Measurements from ENCODE around the gene SYNJ2. TPM values are rescaled to one million over a fixed set of nuclear protein-coding genes. Genes with fewer than 3 reads are reported as not detected.

SYNJ2 gene
- total and polyA plus RNA-seq, 2 donors (not counting 3 experiments of a cell fraction or from before 2014, with no cell fraction given) = 35.1 to 78.2 TPM

DNA sequence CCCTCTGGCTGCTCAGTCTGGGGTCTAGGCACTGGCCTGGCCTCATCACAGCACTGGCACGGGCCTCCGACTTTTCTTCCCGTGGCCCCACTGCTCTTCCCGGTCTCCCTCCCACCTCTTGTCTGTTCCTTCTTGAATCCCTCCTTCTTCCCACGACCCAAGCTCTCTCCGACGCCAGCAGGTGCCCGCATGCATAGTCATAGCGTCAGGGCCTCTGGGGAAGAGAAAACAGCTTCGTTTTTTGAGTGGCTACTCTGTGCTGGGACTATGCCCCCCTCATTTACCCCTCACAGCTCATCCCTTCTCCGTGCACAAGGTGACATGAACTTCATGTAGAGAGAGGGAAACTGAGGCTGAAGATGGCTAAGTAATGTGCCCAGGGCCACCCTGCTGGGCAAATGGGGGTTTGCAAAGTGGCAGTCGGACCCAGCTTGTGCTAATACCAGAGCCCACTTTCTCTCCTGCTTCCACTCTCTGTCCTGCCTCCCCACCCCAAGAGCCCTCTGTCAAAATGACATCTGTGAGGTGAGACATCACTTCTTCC lies 59.2 kb downstream of the SYNJ2 start:
- Histone ChIP-seq H3K4me3 (replicated peaks in 1 of 3; ENCODE audit: insufficient read depth in 1 of 3, low read depth in 1 of 3, low read length in 3 of 3) (no peak overlapping the region), H3K27ac (ENCODE audit: insufficient read depth, low read depth, low read length) (peak overlapping the region; percentile 99), H3K9ac (replicated peaks; ENCODE audit: extremely low read depth, insufficient read depth, low read length) (peak overlapping the region; percentile 90), H3K4me1 (ENCODE audit: control insufficient read depth, extremely low read depth, insufficient read depth, low read length) (peaks cover 38% of the 10 kb centered on the region), H2AFZ (ENCODE audit: low read depth, low read length) (no peak overlapping the region), H3K9me1 (replicated peaks; ENCODE audit: control insufficient read depth, extremely low read depth, insufficient read depth, low read length) (no peaks in the 10 kb centered on the region), H3K36me3 (ENCODE audit: control insufficient read depth in 2 of 2, extremely low read depth in 1 of 2, insufficient read depth in 2 of 2, low read length in 2 of 2) (peaks cover 14 to 16% of the 10 kb centered on the region in 2 experiments), H3K79me2 (ENCODE audit: control insufficient read depth, insufficient read depth, low read length) (peaks cover 19% of the 10 kb centered on the region), H4K20me1 (replicated peaks; ENCODE audit: control insufficient read depth, extremely low read depth, insufficient read depth, low read length) (no peaks in the 10 kb centered on the region), H3K9me3 (replicated peaks; ENCODE audit: control insufficient read depth, insufficient read depth, low read length) (no peaks in the 10 kb centered on the region), H3K27me3 (ENCODE audit: control insufficient read depth in 2 of 2, insufficient read depth in 2 of 2, low read length in 2 of 2) (no peaks in the 10 kb centered on the region), H3K4me2 (ENCODE audit: insufficient read depth, low read length) (peak overlapping the region; percentile 35)
- ChIA-PET CTCF (interaction anchor here (0.7 to 6.2 kb wide), 13 partner anchors 10 to 59 kb away, joined by 3 to 45 read pairs (median 6); partner anchors contain the start of gene SYNJ2), POLR2A (interaction anchor here (0.9 to 1.6 kb wide), 5 partner anchors 14 to 38 kb away, joined by 3 to 10 read pairs (median 5); no protein-coding TSS in a partner anchor)
- DNase-seq (ENCODE audit: low read depth, low spot score) = no peak
- no peak for FAIRE-seq
- intact Hi-C loops (cut with micrococcal nuclease) (loop anchor here (1.0 kb wide), 7 partner anchors 10 to 60 kb away; partner anchors contain the start of gene SYNJ2), dilution Hi-C loops (cut with MboI; ENCODE audit: extremely low pct_ligation_motif_present, low sequenced_read_pairs) (no loop called here)
- TSS peak; percentile 86 for BruUV-seq (replicated peaks)
- TF ChIP-seq, protein P1, sequence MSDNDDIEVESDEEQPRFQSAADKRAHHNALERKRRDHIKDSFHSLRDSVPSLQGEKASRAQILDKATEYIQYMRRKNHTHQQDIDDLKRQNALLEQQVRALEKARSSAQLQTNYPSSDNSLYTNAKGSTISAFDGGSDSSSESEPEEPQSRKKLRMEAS (IDR thresholded peaks at IDR 0.05; ENCODE audit: insufficient read depth, insufficient read length) = no peak
- TF ChIP-seq POLR2A (IDR thresholded peaks at IDR 0.05; ENCODE audit: low read depth, low read length) (peak; percentile 19), JUN (IDR thresholded peaks at IDR 0.05; ENCODE audit: borderline replicate concordance, insufficient read depth, insufficient read length, low read depth) (peak; percentile 11)

DNA sequence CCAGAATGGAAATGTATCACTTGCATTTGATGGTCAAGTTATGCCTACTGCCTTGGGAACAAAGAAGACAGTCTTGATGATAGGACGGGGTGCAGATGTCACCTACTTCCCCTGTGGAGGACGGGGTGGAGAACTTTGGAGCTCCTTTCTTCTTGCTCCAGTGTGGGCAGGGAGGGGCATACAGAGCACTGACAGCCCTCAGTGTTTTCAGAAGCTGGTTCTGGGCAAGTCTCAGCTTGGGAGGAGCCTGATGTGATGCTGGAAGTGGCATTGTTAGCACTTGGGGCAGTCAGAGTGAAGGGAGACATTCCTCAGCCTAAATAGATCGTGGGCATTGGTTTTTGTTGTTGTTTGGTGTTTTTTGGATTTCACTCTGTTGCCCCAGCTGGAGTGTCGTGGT lies 59.7 kb downstream of the SYNJ2 start:
- TF ChIP-seq GATA2 (IDR thresholded peaks at IDR 0.05; ENCODE audit: insufficient read depth, insufficient read length, low read depth, low read length) = no peak
- TF ChIP-seq, protein P1 (IDR thresholded peaks at IDR 0.05; ENCODE audit: insufficient read depth, insufficient read length) = no peak
- Histone ChIP-seq H3K79me2 (ENCODE audit: control insufficient read depth, insufficient read depth, low read length) (peaks cover 16% of the 10 kb centered on the region), H3K9me3 (replicated peaks; ENCODE audit: control insufficient read depth, insufficient read depth, low read length) (no peaks in the 10 kb centered on the region), H3K9me1 (replicated peaks; ENCODE audit: control insufficient read depth, extremely low read depth, insufficient read depth, low read length) (no peaks in the 10 kb centered on the region), H2AFZ (ENCODE audit: low read depth, low read length) (no peak overlapping the region), H3K36me3 (ENCODE audit: control insufficient read depth in 2 of 2, extremely low read depth in 1 of 2, insufficient read depth in 2 of 2, low read length in 2 of 2) (peaks cover 14 to 16% of the 10 kb centered on the region in 2 experiments), H3K27me3 (ENCODE audit: control insufficient read depth in 2 of 2, insufficient read depth in 2 of 2, low read length in 2 of 2) (no peaks in the 10 kb centered on the region), H3K4me3 (replicated peaks in 1 of 3; ENCODE audit: insufficient read depth in 1 of 3, low read depth in 1 of 3, low read length in 3 of 3) (no peak overlapping the region), H3K9ac (replicated peaks; ENCODE audit: extremely low read depth, insufficient read depth, low read length) (peak overlapping the region; percentile 90), H3K4me1 (ENCODE audit: control insufficient read depth, extremely low read depth, insufficient read depth, low read length) (peaks cover 38% of the 10 kb centered on the region), H3K4me2 (ENCODE audit: insufficient read depth, low read length) (peak overlapping the region; percentile 35), H3K27ac (ENCODE audit: insufficient read depth, low read depth, low read length) (peak overlapping the region; percentile 99), H4K20me1 (replicated peaks; ENCODE audit: control insufficient read depth, extremely low read depth, insufficient read depth, low read length) (no peaks in the 10 kb centered on the region)
- FAIRE-seq (peak; percentile 77), DNase-seq (ENCODE audit: low read depth, low spot score) (peak; percentile 53)
- intact Hi-C loops (cut with micrococcal nuclease) (no loop called here), dilution Hi-C loops (cut with MboI; ENCODE audit: extremely low pct_ligation_motif_present, low sequenced_read_pairs) (no loop called here)
- CTCF ChIA-PET = interaction anchor here (1.1 to 6.2 kb wide), 13 partner anchors 10 to 78 kb away, joined by 3 to 45 read pairs (median 6); partner anchors contain the start of gene SYNJ2
- no TSS peak for BruUV-seq (replicated peaks)
- POLR2A ChIA-PET = interaction anchor here (0.9 to 1.6 kb wide), 6 partner anchors 15 to 38 kb away, joined by 3 to 10 read pairs (median 5); no protein-coding TSS in a partner anchor
